Mesothelial cell of epicardium (in vitro differentiated cells): Measurements from ENCODE around the gene NSD1. TPM values are rescaled to one million over a fixed set of nuclear protein-coding genes. Genes with fewer than 3 reads are reported as not detected.

Source experiments
- DNase-seq, 2 experiments: peaks; one replicate each; pipeline ENCODE4 v3.0.0; 2021; ENCODE audit warnings: low spot score in 2 of 2; ENCODE audit not compliant: unreplicated experiment in 2 of 2
- H3K27ac Mint-ChIP-seq: 2 replicates; pipeline ENCODE4 v1.8.0; 2021; ENCODE audit warnings: mixed read lengths
- H3K27me3 Mint-ChIP-seq: 2 replicates; pipeline ENCODE4 v1.8.0; 2021; ENCODE audit warnings: low read depth, mixed read lengths
- H3K36me3 Mint-ChIP-seq: 2 replicates; pipeline ENCODE4 v1.8.0; 2021; ENCODE audit warnings: mixed read lengths
- H3K4me1 Mint-ChIP-seq: 2 replicates; pipeline ENCODE4 v1.8.0; 2021; ENCODE audit warnings: mixed read lengths
- H3K4me3 Mint-ChIP-seq: 2 replicates; pipeline ENCODE4 v1.8.0; 2021; ENCODE audit warnings: mild to moderate bottlenecking, moderate library complexity, mixed read lengths
- H3K9me3 Mint-ChIP-seq: 2 replicates; pipeline ENCODE4 v1.8.0; 2021; ENCODE audit warnings: mixed read lengths
- total RNA-seq: library from RNA; stranded (reverse); gene quantifications from 3 replicates; pipeline ENCODE4 v1.2.1, GENCODE V29; 2021
- TF ChIP-seq, protein P1 (sequence below): fragments of 200-600 bp; sonication (generic); IDR thresholded peaks from one replicate; pipeline ENCODE4 v1.5.0; 2021; ENCODE audit warnings: antibody characterized with exemption; ENCODE audit not compliant: unreplicated experiment

The NSD1 gene
- total RNA-seq, 1 donor from 2014 or later: 164 TPM

DNA sequence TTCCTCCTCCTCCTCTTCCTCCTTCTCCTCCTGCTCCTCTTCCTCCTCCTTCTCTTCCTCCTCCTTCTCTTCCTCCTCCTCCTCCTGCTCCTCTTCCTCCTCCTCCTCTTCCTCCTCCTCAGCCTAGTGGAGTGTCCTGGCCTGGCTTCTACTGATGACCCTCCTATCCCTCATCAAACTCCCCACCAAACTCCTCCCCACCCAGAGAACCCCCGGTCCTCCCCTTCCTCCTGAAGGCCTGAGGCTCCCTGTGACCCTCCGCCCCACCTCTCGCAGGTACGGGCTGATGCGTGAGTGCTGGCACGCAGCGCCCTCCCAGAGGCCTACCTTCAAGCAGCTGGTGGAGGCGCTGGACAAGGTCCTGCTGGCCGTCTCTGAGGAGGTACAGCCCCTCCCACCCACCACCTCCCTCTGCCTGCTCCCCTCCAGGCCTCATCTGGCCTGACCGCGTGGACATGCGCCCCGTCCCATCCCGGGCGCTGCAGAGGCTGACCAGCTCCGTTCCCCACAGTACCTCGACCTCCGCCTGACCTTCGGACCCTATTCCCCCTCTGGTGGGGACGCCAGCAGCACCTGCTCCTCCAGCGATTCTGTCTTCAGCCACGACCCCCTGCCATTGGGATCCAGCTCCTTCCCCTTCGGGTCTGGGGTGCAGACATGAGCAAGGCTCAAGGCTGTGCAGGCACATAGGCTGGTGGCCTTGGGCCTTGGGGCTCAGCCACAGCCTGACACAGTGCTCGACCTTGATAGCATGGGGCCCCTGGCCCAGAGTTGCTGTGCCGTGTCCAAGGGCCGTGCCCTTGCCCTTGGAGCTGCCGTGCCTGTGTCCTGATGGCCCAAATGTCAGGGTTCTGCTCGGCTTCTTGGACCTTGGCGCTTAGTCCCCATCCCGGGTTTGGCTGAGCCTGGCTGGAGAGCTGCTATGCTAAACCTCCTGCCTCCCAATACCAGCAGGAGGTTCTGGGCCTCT, 36.3 kb upstream of the NSD1 start:
- peaks cover 7% of the 10 kb centered on the region for H3K27me3 Mint-ChIP-seq
- H3K4me1 Mint-ChIP-seq: peaks cover 3% of the 10 kb centered on the region
- no peaks in the 10 kb centered on the region for H3K9me3 Mint-ChIP-seq
- no peak overlapping the region for H3K27ac Mint-ChIP-seq
- H3K4me3 Mint-ChIP-seq: no peak overlapping the region
- no peak for DNase-seq
- H3K36me3 Mint-ChIP-seq: no peaks in the 10 kb centered on the region
- TF ChIP-seq, protein P1, sequence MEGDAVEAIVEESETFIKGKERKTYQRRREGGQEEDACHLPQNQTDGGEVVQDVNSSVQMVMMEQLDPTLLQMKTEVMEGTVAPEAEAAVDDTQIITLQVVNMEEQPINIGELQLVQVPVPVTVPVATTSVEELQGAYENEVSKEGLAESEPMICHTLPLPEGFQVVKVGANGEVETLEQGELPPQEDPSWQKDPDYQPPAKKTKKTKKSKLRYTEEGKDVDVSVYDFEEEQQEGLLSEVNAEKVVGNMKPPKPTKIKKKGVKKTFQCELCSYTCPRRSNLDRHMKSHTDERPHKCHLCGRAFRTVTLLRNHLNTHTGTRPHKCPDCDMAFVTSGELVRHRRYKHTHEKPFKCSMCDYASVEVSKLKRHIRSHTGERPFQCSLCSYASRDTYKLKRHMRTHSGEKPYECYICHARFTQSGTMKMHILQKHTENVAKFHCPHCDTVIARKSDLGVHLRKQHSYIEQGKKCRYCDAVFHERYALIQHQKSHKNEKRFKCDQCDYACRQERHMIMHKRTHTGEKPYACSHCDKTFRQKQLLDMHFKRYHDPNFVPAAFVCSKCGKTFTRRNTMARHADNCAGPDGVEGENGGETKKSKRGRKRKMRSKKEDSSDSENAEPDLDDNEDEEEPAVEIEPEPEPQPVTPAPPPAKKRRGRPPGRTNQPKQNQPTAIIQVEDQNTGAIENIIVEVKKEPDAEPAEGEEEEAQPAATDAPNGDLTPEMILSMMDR: no peak

- Mint-ChIP-seq H3K36me3 (no peaks in the 10 kb centered on the region), H3K9me3 (no peaks in the 10 kb centered on the region), H3K4me3 (no peak overlapping the region), H3K27me3 (peaks cover 7% of the 10 kb centered on the region), H3K27ac (no peak overlapping the region), H3K4me1 (peaks cover 3% of the 10 kb centered on the region)
- no peak for DNase-seq
- TF ChIP-seq, protein P1: no peak
These were observed 35.5 kb upstream of the NSD1 start for GRCh38 chr5:177098120-177098469.

DNA sequence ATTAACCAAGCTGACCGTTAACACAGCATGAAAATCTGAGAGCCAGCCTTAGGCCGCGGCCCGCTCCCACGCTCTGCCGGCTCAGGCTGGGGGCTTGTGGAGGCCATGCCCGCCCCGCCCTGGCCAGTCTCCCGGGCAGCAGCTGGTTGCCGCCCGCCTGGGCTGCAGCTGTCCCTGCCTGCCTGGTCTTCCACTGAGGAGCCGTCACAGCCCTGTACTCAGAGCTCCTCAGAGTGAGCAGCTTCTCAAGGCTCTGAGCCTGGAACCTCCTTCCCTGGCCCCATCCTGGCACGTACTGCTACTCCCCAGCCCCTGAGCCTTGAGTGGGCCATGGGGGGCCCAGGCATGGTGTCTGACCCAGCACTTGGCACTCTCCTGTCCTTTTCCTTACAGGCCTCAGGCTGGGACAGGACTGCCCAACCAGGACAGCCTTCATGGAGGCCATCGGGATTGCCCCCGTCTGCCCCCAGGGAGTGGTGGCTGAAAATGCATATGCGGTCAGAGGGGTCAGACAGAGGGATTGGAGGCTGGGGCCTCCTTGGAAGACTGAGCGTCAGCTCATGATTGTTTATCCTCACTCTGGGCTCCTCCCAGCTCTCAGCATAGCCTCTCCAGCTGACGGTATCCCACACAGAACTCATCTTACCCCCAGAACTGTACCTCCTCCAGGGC, 35.0 kb upstream of the NSD1 start:
- Mint-ChIP-seq H3K27ac (no peak overlapping the region), H3K36me3 (no peaks in the 10 kb centered on the region), H3K4me1 (peaks cover 3% of the 10 kb centered on the region), H3K9me3 (no peaks in the 10 kb centered on the region), H3K27me3 (peaks cover 7% of the 10 kb centered on the region), H3K4me3 (no peak overlapping the region)
- TF ChIP-seq, protein P1: no peak
- DNase-seq: no peak

- no peak for DNase-seq
- H3K9me3 Mint-ChIP-seq: no peaks in the 10 kb centered on the region
- no peak overlapping the region for H3K4me3 Mint-ChIP-seq
- H3K4me1 Mint-ChIP-seq: peaks cover 3% of the 10 kb centered on the region
- TF ChIP-seq, protein P1: no peak
- peaks cover 7% of the 10 kb centered on the region for H3K27me3 Mint-ChIP-seq
- no peak overlapping the region for H3K27ac Mint-ChIP-seq
- H3K36me3 Mint-ChIP-seq: no peaks in the 10 kb centered on the region
These were observed 34.0 kb upstream of the NSD1 start for GRCh38 chr5:177099422-177100093.

GRCh38 chr5:177100714-177101121, 32.9 kb upstream of the NSD1 start:
- Mint-ChIP-seq H3K27me3 (peaks cover 7% of the 10 kb centered on the region), H3K4me1 (peaks cover 3% of the 10 kb centered on the region), H3K36me3 (no peaks in the 10 kb centered on the region), H3K27ac (no peak overlapping the region), H3K4me3 (no peak overlapping the region), H3K9me3 (no peaks in the 10 kb centered on the region)
- TF ChIP-seq, protein P1: no peak
- DNase-seq: no peak
